ENCODE data around the gene TRIM8. TPM values are rescaled to one million over a fixed set of nuclear protein-coding genes. Genes with fewer than 3 reads are reported as not detected.

TRIM8 gene
- total RNA-seq, 1 experiment from 2014 or later: 37.0 TPM

GRCh38 chr10:102673236-102673818, 29.0 kb downstream of the TRIM8 start:
- no peaks in the 10 kb centered on the region for H3K9me3 ChIP-seq (ENCODE audit: control insufficient read depth, low read depth, low read length)
- WGBS (ENCODE audit: extremely low coverage, insufficient read length, low lambda C conversion rate): no CpG with 5 or more reads among the region's 13 CpGs
- no peak overlapping the region for H3K14ac ChIP-seq (ENCODE audit: insufficient read depth, low read length)
- H3K18ac ChIP-seq (ENCODE audit: insufficient read length, low read depth, low read length): no peak overlapping the region
- Mint-ChIP-seq H3K9me3 (no peaks in the 10 kb centered on the region), H3K4me3 (peak overlapping the region in 1 of 2 experiments; percentile 63; a peak in 1 of 5 replicates), H3K27ac (peak overlapping the region in 1 of 3 experiments; percentile 12; a peak in 2 of 7 replicates), H3K4me1 (peaks cover 71 to 78% of the 10 kb centered on the region in 2 experiments), H3K27me3 (ENCODE audit: low read depth) (no peaks in the 10 kb centered on the region), H3K36me3 (ENCODE audit: insufficient read depth in 1 of 3, low read depth in 3 of 3) (no peaks in the 10 kb centered on the region)
- no peak overlapping the region for H2AFZ ChIP-seq (ENCODE audit: low read length)
- no peaks in the 10 kb centered on the region for H3K79me1 ChIP-seq (ENCODE audit: insufficient read depth, low read depth, low read length, poor library complexity, severe bottlenecking)
- no peak overlapping the region for H4K91ac ChIP-seq (ENCODE audit: insufficient read length, low read depth, low read length)
- H3T11ph ChIP-seq (ENCODE audit: low read length): no peak overlapping the region
- no peak overlapping the region for H4K8ac ChIP-seq (replicated peaks; ENCODE audit: insufficient read length, low read depth, low read length)
- no peaks in the 10 kb centered on the region for H3K23me2 ChIP-seq (ENCODE audit: insufficient read length, low read depth, low read length, poor library complexity, severe bottlenecking)
- H3K4ac ChIP-seq (ENCODE audit: low read depth, low read length): no peak overlapping the region
- peaks cover 19% of the 10 kb centered on the region for H3K4me1 ChIP-seq (ENCODE audit: insufficient read depth, low read length)
- TF ChIP-seq, protein P1, sequence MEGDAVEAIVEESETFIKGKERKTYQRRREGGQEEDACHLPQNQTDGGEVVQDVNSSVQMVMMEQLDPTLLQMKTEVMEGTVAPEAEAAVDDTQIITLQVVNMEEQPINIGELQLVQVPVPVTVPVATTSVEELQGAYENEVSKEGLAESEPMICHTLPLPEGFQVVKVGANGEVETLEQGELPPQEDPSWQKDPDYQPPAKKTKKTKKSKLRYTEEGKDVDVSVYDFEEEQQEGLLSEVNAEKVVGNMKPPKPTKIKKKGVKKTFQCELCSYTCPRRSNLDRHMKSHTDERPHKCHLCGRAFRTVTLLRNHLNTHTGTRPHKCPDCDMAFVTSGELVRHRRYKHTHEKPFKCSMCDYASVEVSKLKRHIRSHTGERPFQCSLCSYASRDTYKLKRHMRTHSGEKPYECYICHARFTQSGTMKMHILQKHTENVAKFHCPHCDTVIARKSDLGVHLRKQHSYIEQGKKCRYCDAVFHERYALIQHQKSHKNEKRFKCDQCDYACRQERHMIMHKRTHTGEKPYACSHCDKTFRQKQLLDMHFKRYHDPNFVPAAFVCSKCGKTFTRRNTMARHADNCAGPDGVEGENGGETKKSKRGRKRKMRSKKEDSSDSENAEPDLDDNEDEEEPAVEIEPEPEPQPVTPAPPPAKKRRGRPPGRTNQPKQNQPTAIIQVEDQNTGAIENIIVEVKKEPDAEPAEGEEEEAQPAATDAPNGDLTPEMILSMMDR (conservative IDR thresholded peaks at IDR 0.05): no peak
- H4K5ac ChIP-seq (ENCODE audit: insufficient read length, low read depth, low read length): no peak overlapping the region
- H2BK15ac ChIP-seq (ENCODE audit: low read depth, low read length): no peak overlapping the region
- no peak overlapping the region for H2BK120ac ChIP-seq (ENCODE audit: low read depth, low read length, poor library complexity, severe bottlenecking)
- no peak overlapping the region for H2BK12ac ChIP-seq (ENCODE audit: insufficient read length, low read depth, low read length)
- H3K56ac ChIP-seq (ENCODE audit: insufficient read length, low read depth, low read length): no peak overlapping the region
- no peaks in the 10 kb centered on the region for H3K27me3 ChIP-seq (ENCODE audit: insufficient read depth, low read length)
- no peak overlapping the region for H3K27ac ChIP-seq (ENCODE audit: insufficient read length, low read depth, low read length)
- H2BK5ac ChIP-seq (ENCODE audit: insufficient read length, low read length): no peak overlapping the region
- H2BK20ac ChIP-seq (ENCODE audit: low read depth, low read length, poor library complexity, severe bottlenecking): no peak overlapping the region
- no peak overlapping the region for H2AK5ac ChIP-seq (ENCODE audit: insufficient read length, low read length)
- H3K4me2 ChIP-seq (ENCODE audit: insufficient read depth, insufficient read length, low read length): no peak overlapping the region
- DNase-seq: no peak
- no peak overlapping the region for H3K23ac ChIP-seq (ENCODE audit: insufficient read length, low read depth, low read length)
- no peaks in the 10 kb centered on the region for H3K79me2 ChIP-seq (ENCODE audit: insufficient read depth, low read length)
- H4K20me1 ChIP-seq (ENCODE audit: control insufficient read depth, insufficient read depth, insufficient read length): no peaks in the 10 kb centered on the region
- no peak overlapping the region for H3K9ac ChIP-seq (ENCODE audit: extremely low read depth, insufficient read length, low read length)

Data from H9 (cell line).